ENCODE results near the gene GALNT10. TPM values are rescaled to one million over a fixed set of nuclear protein-coding genes. Genes with fewer than 3 reads are reported as not detected.

Gene GALNT10
- total RNA-seq, 2 donors from 2014 or later, result 21.7 to 27.1 TPM

DNA sequence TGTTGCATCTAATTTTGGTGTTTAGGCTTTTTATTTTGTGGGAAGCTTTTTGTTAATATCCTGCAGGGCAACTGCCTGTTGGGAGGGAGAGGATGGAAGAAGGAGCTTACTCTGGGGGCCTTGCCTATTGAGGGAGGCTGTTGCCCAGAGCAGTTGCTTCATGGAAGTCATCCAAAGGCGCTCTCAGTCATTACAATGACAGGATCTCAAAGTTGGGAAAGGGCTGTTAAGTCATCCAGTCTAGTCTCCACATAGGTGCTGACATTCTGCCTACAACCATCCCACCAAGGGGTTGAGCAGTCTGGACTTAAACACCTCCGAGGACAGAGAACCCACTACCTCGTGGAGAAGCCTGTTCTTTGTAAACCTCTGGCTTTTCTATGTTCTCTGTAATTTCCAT lies 268.5 kb downstream of the GALNT10 start:
- WGBS, result 84% methylated on average over 3 of the region's 3 CpGs
- H3K9me3 ChIP-seq, result no peaks in the 10 kb centered on the region
- DNase-seq (ENCODE audit: low spot score), result no peak
- no peaks in the 10 kb centered on the region for H3K36me3 ChIP-seq
- no peaks in the 10 kb centered on the region for H3K4me1 ChIP-seq (replicated peaks)
- intact Hi-C loops (cut with DNase I), result no loop called here
- H3K27me3 ChIP-seq (replicated peaks; ENCODE audit: insufficient read depth), result no peaks in the 10 kb centered on the region
- no peak overlapping the region for H3K27ac ChIP-seq
- no peak overlapping the region for H3K4me3 ChIP-seq
- TF ChIP-seq, protein P1, sequence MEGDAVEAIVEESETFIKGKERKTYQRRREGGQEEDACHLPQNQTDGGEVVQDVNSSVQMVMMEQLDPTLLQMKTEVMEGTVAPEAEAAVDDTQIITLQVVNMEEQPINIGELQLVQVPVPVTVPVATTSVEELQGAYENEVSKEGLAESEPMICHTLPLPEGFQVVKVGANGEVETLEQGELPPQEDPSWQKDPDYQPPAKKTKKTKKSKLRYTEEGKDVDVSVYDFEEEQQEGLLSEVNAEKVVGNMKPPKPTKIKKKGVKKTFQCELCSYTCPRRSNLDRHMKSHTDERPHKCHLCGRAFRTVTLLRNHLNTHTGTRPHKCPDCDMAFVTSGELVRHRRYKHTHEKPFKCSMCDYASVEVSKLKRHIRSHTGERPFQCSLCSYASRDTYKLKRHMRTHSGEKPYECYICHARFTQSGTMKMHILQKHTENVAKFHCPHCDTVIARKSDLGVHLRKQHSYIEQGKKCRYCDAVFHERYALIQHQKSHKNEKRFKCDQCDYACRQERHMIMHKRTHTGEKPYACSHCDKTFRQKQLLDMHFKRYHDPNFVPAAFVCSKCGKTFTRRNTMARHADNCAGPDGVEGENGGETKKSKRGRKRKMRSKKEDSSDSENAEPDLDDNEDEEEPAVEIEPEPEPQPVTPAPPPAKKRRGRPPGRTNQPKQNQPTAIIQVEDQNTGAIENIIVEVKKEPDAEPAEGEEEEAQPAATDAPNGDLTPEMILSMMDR (IDR thresholded peaks at IDR 0.05), result no peak
- no peak for TF ChIP-seq POLR2A (IDR thresholded peaks at IDR 0.05)
- TF ChIP-seq POLR2AphosphoS5 (IDR thresholded peaks at IDR 0.05), result no peak

DNA sequence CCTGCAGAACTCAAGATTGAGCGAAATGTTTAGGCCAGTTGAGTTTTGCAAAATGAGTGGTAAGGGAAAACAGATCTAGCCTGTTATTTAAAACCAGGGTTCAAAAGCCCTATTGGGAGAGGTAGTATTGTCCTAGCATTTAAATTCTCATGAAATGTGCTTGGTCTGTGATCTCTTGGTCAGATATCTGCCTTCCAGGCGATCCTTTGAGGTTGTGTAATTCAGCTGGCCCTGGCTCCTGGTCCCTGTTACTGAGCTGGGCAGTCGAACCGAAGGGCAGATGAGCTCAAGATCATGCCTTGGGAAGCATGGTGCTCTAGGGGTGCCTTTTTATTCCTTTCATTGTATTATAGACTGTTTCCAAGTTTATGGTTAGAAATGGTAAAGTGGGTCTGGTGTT lies 269.6 kb downstream of the GALNT10 start:
- TF ChIP-seq, protein P1 (IDR thresholded peaks at IDR 0.05), result no peak
- TF ChIP-seq POLR2A (IDR thresholded peaks at IDR 0.05), result no peak
- no peak for TF ChIP-seq POLR2AphosphoS5 (IDR thresholded peaks at IDR 0.05)
- no peak overlapping the region for H3K4me3 ChIP-seq
- WGBS, result 97% methylated on average over 4 of the region's 4 CpGs
- H3K9me3 ChIP-seq, result no peaks in the 10 kb centered on the region
- no peaks in the 10 kb centered on the region for H3K27me3 ChIP-seq (replicated peaks; ENCODE audit: insufficient read depth)
- no peak for DNase-seq (ENCODE audit: low spot score)
- no peak overlapping the region for H3K27ac ChIP-seq
- intact Hi-C loops (cut with DNase I), result no loop called here
- H3K4me1 ChIP-seq (replicated peaks), result no peaks in the 10 kb centered on the region
- no peaks in the 10 kb centered on the region for H3K36me3 ChIP-seq

DNA sequence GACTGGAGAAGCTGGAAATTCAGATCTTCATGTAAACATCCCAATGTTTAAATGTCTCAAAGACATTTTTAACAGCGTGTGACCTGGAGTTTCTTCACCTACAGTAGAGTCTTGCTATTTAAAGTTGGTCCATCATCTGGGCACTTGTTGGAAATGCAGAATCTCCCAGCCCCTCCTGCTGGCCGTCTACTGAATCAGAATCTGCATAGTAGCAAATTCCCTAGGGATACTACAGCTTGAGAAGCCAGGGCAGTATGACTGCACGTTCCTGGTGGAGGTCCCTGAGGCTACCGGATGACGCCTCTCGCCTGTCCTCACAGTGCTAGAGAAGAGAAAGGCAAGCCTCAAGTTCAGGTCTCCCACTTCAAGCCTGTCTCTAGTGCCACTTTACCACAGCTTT lies 271.0 kb downstream of the GALNT10 start:
- intact Hi-C loops (cut with DNase I), result no loop called here
- DNase-seq (ENCODE audit: low spot score), result no peak
- TF ChIP-seq, protein P1 (IDR thresholded peaks at IDR 0.05), result no peak
- TF ChIP-seq POLR2AphosphoS5 (IDR thresholded peaks at IDR 0.05) (no peak), POLR2A (IDR thresholded peaks at IDR 0.05) (no peak)
- Histone ChIP-seq H3K27ac (no peak overlapping the region), H3K27me3 (replicated peaks; ENCODE audit: insufficient read depth) (no peaks in the 10 kb centered on the region), H3K4me3 (no peak overlapping the region), H3K36me3 (no peaks in the 10 kb centered on the region), H3K4me1 (replicated peaks) (no peaks in the 10 kb centered on the region), H3K9me3 (no peaks in the 10 kb centered on the region)
- WGBS, result 74% methylated on average over 6 of the region's 6 CpGs

DNA sequence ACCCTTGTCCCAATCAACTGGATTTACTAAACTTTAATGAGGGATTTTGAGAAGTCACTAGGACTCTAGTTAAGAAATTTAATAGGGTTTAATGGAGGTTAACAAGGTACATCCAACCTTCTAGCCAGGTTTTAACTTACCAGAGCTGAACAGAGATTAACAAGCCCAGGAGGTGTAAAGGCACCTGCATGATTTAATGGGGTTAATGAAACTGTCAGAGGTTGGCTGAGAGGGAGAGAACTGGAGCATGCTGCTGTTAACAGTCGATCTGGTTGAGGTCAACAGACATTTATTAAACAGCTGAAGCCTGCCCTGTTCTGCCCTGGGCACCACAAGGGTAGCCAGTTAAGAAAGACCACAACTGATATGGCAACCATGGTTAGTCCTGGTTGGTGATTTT lies 273.9 kb downstream of the GALNT10 start:
- H3K27ac ChIP-seq, result no peak overlapping the region
- no peaks in the 10 kb centered on the region for H3K36me3 ChIP-seq
- TF ChIP-seq POLR2A (IDR thresholded peaks at IDR 0.05) (no peak), POLR2AphosphoS5 (IDR thresholded peaks at IDR 0.05) (no peak)
- TF ChIP-seq, protein P1 (IDR thresholded peaks at IDR 0.05), result no peak
- intact Hi-C loops (cut with DNase I), result no loop called here
- peaks cover 3% of the 10 kb centered on the region for H3K27me3 ChIP-seq (replicated peaks; ENCODE audit: insufficient read depth)
- no peak for DNase-seq (ENCODE audit: low spot score)
- H3K9me3 ChIP-seq, result no peaks in the 10 kb centered on the region
- H3K4me1 ChIP-seq (replicated peaks), result no peaks in the 10 kb centered on the region
- 33% methylated on average over 1 of the region's 1 CpG for WGBS
- no peak overlapping the region for H3K4me3 ChIP-seq

DNA sequence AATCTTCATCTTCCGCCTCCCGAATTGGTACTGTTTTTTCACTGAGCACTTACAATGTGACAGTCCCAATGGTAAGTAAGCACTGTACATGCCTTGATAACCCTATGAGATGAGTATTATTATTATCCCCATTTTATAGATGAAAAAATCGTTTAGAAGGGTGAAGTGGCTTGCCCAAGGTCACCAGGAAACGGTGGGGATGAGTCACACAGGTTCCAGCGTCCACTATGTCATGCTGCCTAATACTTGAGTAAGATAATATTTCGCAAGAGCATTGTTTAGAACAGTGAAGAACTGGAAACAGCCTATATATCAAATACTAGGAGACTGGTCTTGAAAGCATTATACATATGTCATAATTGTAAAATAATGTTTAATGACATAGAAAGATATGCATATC lies 274.6 kb downstream of the GALNT10 start:
- WGBS, result 73% methylated on average over 6 of the region's 6 CpGs
- TF ChIP-seq POLR2AphosphoS5 (IDR thresholded peaks at IDR 0.05) (no peak), POLR2A (IDR thresholded peaks at IDR 0.05) (no peak)
- TF ChIP-seq, protein P1 (IDR thresholded peaks at IDR 0.05), result no peak
- intact Hi-C loops (cut with DNase I), result no loop called here

More for the DNA sequence above, 274.6 kb downstream of the GALNT10 start:
- Histone ChIP-seq H3K9me3 (no peaks in the 10 kb centered on the region), H3K36me3 (no peaks in the 10 kb centered on the region), H3K4me1 (replicated peaks) (no peaks in the 10 kb centered on the region), H3K27me3 (replicated peaks; ENCODE audit: insufficient read depth) (peaks cover 4% of the 10 kb centered on the region), H3K27ac (no peak overlapping the region), H3K4me3 (no peak overlapping the region)
- DNase-seq (ENCODE audit: low spot score), result no peak
